Loucy (cell line): ENCODE results near the gene DOK7.

Experiments used
- CTCF ChIP-seq: fragments of 200-600 bp; sonication (generic); conservative IDR thresholded peaks from 2 replicates; pipeline ENCODE4 v1.5.1; 2014; ENCODE audit warnings: mild to moderate bottlenecking, antibody characterized with exemption, low read length
- EZH2phosphoT487 ChIP-seq: fragments of 200-600 bp; IDR thresholded peaks from 2 replicates; pipeline ENCODE4 v1.6.1; 2018; ENCODE audit warnings: antibody characterized with exemption, mild to moderate bottlenecking, moderate library complexity, borderline replicate concordance

GRCh38 chr4:3420606-3420955, 42.5 kb upstream of the DOK7 start:
- TF ChIP-seq CTCF, result no peak
- no peak for TF ChIP-seq EZH2phosphoT487
